HEK293 (cell line): ENCODE results near the gene DUT.

Experiments
- BCL11B ChIP-seq: fragments of 450-650 bp; formaldehyde crosslinking; IDR thresholded peaks from 2 replicates; pipeline ENCODE4 v1.5.1; 2016; ENCODE audit warnings: low read depth, missing biosample characterization, missing genetic modification characterization
- CTCF ChIP-seq: fragments of 450-650 bp; formaldehyde crosslinking; IDR thresholded peaks from 2 replicates; pipeline ENCODE4 v1.5.1; 2016; ENCODE audit warnings: missing biosample characterization, missing genetic modification characterization
- GLI4 ChIP-seq: fragments of 450-650 bp; formaldehyde crosslinking; IDR thresholded peaks from 2 replicates; pipeline ENCODE4 v1.5.1; 2016; ENCODE audit warnings: missing biosample characterization, missing genetic modification characterization
- GLIS1 ChIP-seq: fragments of 450-650 bp; formaldehyde crosslinking; IDR thresholded peaks from 2 replicates; pipeline ENCODE4 v1.5.1; 2016; ENCODE audit warnings: missing biosample characterization, missing genetic modification characterization
- HIC1 ChIP-seq: fragments of 450-650 bp; formaldehyde crosslinking; IDR thresholded peaks from 2 replicates; pipeline ENCODE4 v1.5.1; 2016; ENCODE audit warnings: missing biosample characterization, missing genetic modification characterization
- HOXA7 ChIP-seq: sonication (generic); formaldehyde crosslinking; IDR thresholded peaks from 2 replicates; pipeline ENCODE4 v1.8.1; 2022; ENCODE audit warnings: missing genetic modification reagents, borderline replicate concordance
- IKZF3 ChIP-seq: fragments of 450-650 bp; IDR thresholded peaks from 2 replicates; pipeline ENCODE4 v1.5.0; 2018; ENCODE audit warnings: missing biosample characterization, mild to moderate bottlenecking, missing genetic modification characterization, moderate library complexity
- KLF10 ChIP-seq: fragments of 450-650 bp; IDR thresholded peaks from 2 replicates; pipeline ENCODE4 v1.5.1; 2018; ENCODE audit warnings: missing biosample characterization, mild to moderate bottlenecking, missing genetic modification characterization
- PATZ1 ChIP-seq: fragments of 450-650 bp; formaldehyde crosslinking; IDR thresholded peaks from 2 replicates; pipeline ENCODE4 v1.5.1; 2016; ENCODE audit warnings: missing biosample characterization, missing genetic modification characterization
- PRDM10 ChIP-seq: fragments of 450-650 bp; formaldehyde crosslinking; IDR thresholded peaks from 2 replicates; pipeline ENCODE4 v1.5.1; 2016; ENCODE audit warnings: missing biosample characterization, missing genetic modification characterization
- PRDM6 ChIP-seq: fragments of 450-650 bp; formaldehyde crosslinking; IDR thresholded peaks from 2 replicates; pipeline ENCODE4 v1.5.1; 2017; ENCODE audit warnings: missing biosample characterization, missing genetic modification characterization
- YY1 ChIP-seq: fragments of 450-650 bp; formaldehyde crosslinking; IDR thresholded peaks from 2 replicates; pipeline ENCODE4 v1.5.1; 2018; ENCODE audit warnings: missing biosample characterization, missing genetic modification characterization
- ZBTB21 ChIP-seq: fragments of 450-650 bp; formaldehyde crosslinking; IDR thresholded peaks from 2 replicates; pipeline ENCODE4 v1.5.1; 2017; ENCODE audit warnings: missing biosample characterization, missing genetic modification characterization
- ZFP69B ChIP-seq: fragments of 450-650 bp; formaldehyde crosslinking; IDR thresholded peaks from 2 replicates; pipeline ENCODE4 v1.5.1; 2016; ENCODE audit warnings: missing biosample characterization, missing genetic modification characterization
- ZNF138 ChIP-seq: fragments of 450-650 bp; formaldehyde crosslinking; IDR thresholded peaks from 2 replicates; pipeline ENCODE4 v1.5.1; 2016; ENCODE audit warnings: missing biosample characterization, missing genetic modification characterization, borderline replicate concordance
- ZNF140 ChIP-seq: fragments of 450-650 bp; formaldehyde crosslinking; IDR thresholded peaks from 2 replicates; pipeline ENCODE4 v1.5.1; 2016; ENCODE audit warnings: missing biosample characterization, missing genetic modification characterization
- ZNF169 ChIP-seq: fragments of 450-650 bp; formaldehyde crosslinking; IDR thresholded peaks from 2 replicates; pipeline ENCODE4 v1.5.1; 2016; ENCODE audit warnings: missing biosample characterization, missing genetic modification characterization
- ZNF280C ChIP-seq: fragments of 450-650 bp; formaldehyde crosslinking; IDR thresholded peaks from 2 replicates; pipeline ENCODE4 v1.5.1; 2016; ENCODE audit warnings: missing biosample characterization, missing genetic modification characterization
- ZNF449 ChIP-seq: fragments of 450-650 bp; formaldehyde crosslinking; IDR thresholded peaks from 2 replicates; pipeline ENCODE4 v1.5.1; 2017; ENCODE audit warnings: missing biosample characterization, mild to moderate bottlenecking, missing genetic modification characterization, moderate library complexity
- ZNF558 ChIP-seq: fragments of 450-650 bp; formaldehyde crosslinking; IDR thresholded peaks from 2 replicates; pipeline ENCODE4 v1.5.1; 2016; ENCODE audit warnings: missing biosample characterization, missing genetic modification characterization
- ZNF76 ChIP-seq: fragments of 450-650 bp; formaldehyde crosslinking; IDR thresholded peaks from 2 replicates; pipeline ENCODE4; 2016; ENCODE audit warnings: low read depth, missing biosample characterization, missing genetic modification characterization, borderline replicate concordance

Gene DUT

GRCh38 chr15:48330855-48331795 is at the start of gene DUT (continued):
- TF ChIP-seq ZNF76 (tag by site-specific recombination) (peak; percentile 46; the same call in 1 of the 2 replicates), ZNF138 (tag by site-specific recombination) (no peak), ZBTB21 (tag by site-specific recombination) (no peak), CTCF (peak; percentile 24), ZNF449 (tag by site-specific recombination) (no peak), ZNF169 (tag by site-specific recombination) (no peak), ZNF558 (tag by site-specific recombination) (no peak), YY1 (peak; percentile 74), KLF10 (no peak), ZNF280C (no peak), PATZ1 (tag by site-specific recombination) (peak; percentile 71), BCL11B (tag by site-specific recombination) (no peak), ZNF140 (tag by site-specific recombination) (no peak), HOXA7 (CRISPR knock-in tag) (no peak), HIC1 (tag by site-specific recombination) (0 out of 2 replicates have a peak, but pooled peaks have one; percentile 31), GLIS1 (no peak), IKZF3 (tag by site-specific recombination) (0 out of 2 replicates have a peak, but pooled peaks have one; percentile 9), ZFP69B (tag by site-specific recombination) (no peak), PRDM6 (tag by site-specific recombination) (no peak), PRDM10 (tag by site-specific recombination) (no peak; the same call in 1 of the 2 replicates), GLI4 (tag by site-specific recombination) (no peak; the same call in 1 of the 2 replicates)
